ENCODE data around the gene EIPR1.
A peak's percentile ranks its signal among the peaks of the same experiment; 100 is the strongest.

EIPR1 gene

GRCh38 chr2:3266925-3267867 is 110.4 kb downstream of the EIPR1 start:
- no peak for DNase-seq

GRCh38 chr2:3265981-3266924 is 111.4 kb downstream of the EIPR1 start:
- peak in 3 of 14 donors; percentile 28 to 83 (median 36) for DNase-seq

GRCh38 chr2:3265471-3265870 is 112.1 kb downstream of the EIPR1 start:
- DNase-seq, result no peak

DNA sequence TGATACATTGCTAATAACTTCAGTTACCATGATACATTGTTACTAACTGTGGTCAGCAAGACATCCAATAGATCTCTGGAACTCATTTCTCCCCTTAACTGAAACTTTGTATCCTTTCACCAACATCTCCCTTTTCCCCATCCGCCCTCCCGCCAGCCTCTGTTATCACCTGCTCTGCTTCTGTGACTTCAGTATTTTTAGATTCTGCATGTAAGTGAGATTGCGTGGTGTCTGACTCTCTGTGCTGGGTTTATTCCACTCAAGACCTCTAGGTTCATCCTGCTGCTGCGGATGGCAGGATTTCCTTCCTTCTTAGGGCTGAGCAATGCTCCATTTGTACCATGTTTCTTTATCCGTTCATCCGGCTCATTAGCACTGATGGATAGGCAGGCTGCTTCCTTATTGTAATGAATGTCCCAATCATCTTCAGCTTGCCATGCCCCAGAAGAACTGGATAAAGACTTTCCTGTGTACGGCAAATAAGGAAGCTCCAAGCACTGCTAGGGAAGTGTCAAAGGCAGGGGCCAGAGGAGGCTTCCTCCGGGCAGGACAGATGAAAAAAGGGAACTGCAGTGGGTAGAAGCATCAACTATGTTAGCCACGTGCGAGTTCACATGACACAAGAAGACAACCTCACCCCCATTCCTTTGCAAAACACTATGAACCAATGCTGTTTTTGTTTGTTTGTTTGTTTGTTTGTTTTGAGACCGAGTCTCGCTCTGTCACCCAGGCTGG is 113.4 kb downstream of the EIPR1 start:
- DNase-seq, result no peak

GRCh38 chr2:3263487-3263886 is 114.1 kb downstream of the EIPR1 start:
- DNase-seq, result no peak

DNA sequence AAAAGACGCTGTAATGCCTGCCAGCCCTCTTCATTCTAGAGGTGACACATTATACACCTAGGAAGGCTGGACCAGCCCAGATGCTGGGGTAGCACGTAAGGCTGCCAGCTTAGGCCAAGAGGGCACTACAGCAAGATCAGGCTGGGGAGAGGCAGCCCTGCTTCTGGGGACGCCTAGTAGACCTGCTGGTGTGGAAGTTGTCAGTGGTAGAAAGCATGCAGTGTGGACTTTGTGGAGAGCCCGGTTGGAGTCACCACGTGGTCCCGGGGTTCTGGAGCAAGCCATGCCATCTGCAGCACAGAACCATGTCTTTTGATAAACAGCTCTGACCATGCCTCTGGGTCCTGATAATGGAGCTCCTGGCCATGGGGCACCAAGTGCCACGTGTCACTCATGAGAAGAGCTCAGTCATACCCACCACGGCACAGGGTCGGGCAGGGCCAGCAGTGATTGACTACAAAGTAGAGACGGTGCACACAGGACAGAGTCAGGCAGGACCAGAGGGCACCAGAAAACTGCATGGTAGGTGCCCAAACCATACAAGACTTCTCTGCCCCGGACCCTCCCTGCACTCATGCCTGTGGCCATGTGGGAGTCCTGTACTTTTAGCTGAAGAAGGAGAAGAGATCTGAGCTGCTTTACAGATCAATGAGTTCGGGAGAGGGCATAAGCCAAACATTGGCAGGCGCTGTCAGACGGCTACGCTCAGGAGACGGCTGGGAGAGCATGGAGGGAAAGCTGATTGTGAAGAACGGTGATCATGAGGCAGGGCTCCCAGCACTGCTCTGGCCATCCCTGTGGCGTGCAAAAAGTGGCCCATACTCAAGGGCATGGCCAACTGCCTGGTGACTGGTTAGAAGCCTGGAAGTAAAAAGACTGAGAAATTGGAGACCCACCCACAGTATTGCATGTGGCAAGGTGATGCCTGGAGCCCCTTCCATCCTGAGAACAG is 114.9 kb downstream of the EIPR1 start:
- no peak for DNase-seq

- DNase-seq, result no peak
Measured at GRCh38 chr2:3261511-3261910, 116.1 kb downstream of the EIPR1 start.

GRCh38 chr2:3260959-3261358 is 116.7 kb downstream of the EIPR1 start:
- no peak for DNase-seq

DNA sequence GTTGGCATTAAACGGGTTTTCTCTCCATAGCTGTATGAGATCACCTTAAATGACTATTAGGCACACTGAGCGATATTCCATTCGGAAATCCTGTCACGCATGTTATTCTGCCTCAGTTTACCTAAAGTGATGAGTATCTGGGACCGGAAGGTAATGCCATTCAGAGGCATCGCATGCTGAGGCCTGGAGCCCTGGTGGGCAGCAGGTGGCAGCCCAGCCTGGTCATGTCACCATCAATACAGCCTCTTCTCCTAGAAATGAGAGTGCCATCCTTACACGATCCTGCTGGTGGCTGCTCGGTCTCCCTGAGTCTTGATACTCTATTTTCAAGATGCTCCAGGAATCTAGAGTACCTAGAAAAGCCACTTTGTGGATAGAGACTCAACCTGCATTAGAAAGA is 119.8 kb downstream of the EIPR1 start:
- DNase-seq, result no peak

DNA sequence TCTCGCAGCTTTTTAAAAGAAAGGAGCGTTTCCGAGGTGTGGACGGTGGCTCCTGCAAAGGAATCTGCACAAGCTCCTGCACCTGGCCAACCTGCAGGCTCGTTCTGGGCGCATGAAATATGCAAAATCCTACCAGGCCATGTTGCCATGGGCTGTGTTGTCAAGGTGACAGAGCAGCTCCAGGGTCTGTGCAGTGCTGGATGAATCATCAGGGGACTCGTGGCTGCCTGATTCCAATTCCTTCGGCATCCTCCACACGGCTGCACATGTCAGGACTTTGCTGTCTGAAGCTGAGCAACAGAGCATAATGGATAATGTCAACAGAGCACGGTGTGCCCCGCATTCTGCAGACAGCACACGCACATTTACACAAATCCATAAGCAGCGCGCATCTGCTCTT is 120.5 kb downstream of the EIPR1 start:
- DNase-seq, result no peak

- DNase-seq, result no peak
Measured at GRCh38 chr2:3256605-3257004, 121.0 kb downstream of the EIPR1 start.

GRCh38 chr2:3256157-3256556 is 121.5 kb downstream of the EIPR1 start:
- no peak for DNase-seq

GRCh38 chr2:3254442-3254941 is 123.1 kb downstream of the EIPR1 start:
- no peak for DNase-seq

- no peak for DNase-seq
Measured at GRCh38 chr2:3253913-3254441, 123.6 kb downstream of the EIPR1 start.

GRCh38 chr2:3251946-3252345 is 125.7 kb downstream of the EIPR1 start:
- no peak for DNase-seq

DNA sequence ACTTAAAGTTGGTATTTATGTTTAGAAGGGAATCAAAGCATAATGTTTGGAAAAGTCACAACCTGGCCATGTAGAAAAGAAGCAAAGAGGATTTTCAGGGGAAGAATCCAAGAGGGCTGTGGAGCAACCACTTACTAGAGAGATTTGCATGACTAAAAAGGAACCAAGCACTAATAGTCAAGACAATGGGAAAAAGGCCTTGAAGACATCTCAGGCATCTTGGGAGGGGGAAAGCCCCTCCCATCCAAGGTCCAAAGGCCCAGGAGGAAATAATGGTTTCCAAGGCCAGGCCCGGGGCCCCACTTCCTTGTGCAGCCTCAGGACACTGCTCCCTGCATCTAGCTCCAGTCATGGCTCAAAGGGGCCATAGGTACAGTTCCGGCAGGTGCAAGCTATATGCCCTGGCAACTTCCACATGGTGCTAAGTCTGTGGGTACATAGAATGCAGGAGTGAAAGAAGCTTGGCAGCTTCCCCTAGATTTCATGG is 128.1 kb downstream of the EIPR1 start:
- DNase-seq, result no peak

DNA sequence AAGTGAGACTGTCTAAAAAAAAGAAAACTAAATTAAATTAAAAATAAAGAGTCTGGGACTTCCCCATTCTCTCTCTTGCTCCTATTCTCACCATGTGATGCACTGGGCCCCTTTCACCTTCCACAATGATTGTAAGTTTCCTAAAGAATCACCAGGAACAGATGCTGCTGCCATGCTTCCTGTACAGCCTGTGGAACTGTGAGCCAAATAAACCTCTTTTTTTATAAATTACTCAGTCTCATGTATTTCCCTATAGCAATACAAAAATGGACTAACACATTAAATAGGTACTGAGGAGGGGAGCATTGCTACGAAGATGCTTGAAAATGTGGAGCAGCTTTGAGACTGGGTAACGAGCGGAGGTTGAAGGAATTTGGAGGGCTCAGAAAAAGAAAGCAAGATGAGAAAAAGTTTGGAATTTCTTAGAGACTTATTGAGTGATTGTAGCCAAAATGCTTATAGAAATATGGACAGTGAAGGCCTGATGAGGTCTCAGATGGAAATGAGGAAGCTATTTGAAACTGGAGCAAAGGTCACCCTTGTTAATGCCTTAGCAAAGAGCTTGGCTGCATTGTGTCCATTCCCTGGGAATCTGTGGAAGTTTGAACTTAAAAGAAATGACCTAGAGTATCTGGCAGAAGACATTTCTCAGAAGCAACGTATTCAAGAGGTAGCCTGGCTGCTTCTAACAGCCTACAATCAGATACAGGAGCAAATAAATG is 128.7 kb downstream of the EIPR1 start:
- no peak for DNase-seq

GRCh38 chr2:3246928-3247714 is 130.5 kb downstream of the EIPR1 start:
- DNase-seq, result no peak

GRCh38 chr2:3246406-3246805 is 131.2 kb downstream of the EIPR1 start:
- no peak for DNase-seq
